ENCODE measurements around the gene IL17RE. TPM values are rescaled to one million over a fixed set of nuclear protein-coding genes. Genes with fewer than 3 reads are reported as not detected.

Gene IL17RE
- total and polyA plus RNA-seq, 9 of the 15 experiments (the other 6 are each of a cell fraction or from before 2014, with no cell fraction given), result 0.32 to 1.9 (median 0.51) TPM; not detected in 4

- Histone ChIP-seq H3K4me1 (replicated peaks in 1 of 2; ENCODE audit: control insufficient read depth in 2 of 2, insufficient read depth in 2 of 2, low read length in 2 of 2) (peaks cover 21 to 35% of the 10 kb centered on the region in 2 experiments), H3K4me3 (no peak overlapping the region), H3K9ac (ENCODE audit: insufficient read depth in 1 of 2, low read depth in 2 of 2, low read length in 2 of 2) (no peak overlapping the region), H4K20me1 (replicated peaks; ENCODE audit: control insufficient read depth, insufficient read depth, low read length) (no peaks in the 10 kb centered on the region), H3K9me3 (replicated peaks; ENCODE audit: control insufficient read depth, insufficient read depth, low read depth, low read length) (no peaks in the 10 kb centered on the region), H3K27me3 (ENCODE audit: control insufficient read depth in 2 of 2, insufficient read depth in 2 of 2, low read length in 2 of 2) (no peaks in the 10 kb centered on the region), H3K79me2 (ENCODE audit: control insufficient read depth, insufficient read depth, low read length) (peaks cover 22% of the 10 kb centered on the region), H3K9me1 (ENCODE audit: control insufficient read depth, insufficient read depth, low read length) (no peaks in the 10 kb centered on the region), H3K4me2 (ENCODE audit: insufficient read depth, low read length) (no peak overlapping the region; the same call in 1 of the 2 replicates), H2AFZ (ENCODE audit: low read depth, low read length) (0 out of 2 replicates have a peak overlapping the region, but pooled peaks have one; percentile 1), H3K36me3 (ENCODE audit: control insufficient read depth, insufficient read depth, low read length) (peaks cover 9% of the 10 kb centered on the region), H3K27ac (ENCODE audit: extremely low read depth, low read depth, low read length) (no peak overlapping the region)
- DNase-seq (ENCODE audit: extremely low read depth in 1 of 4, low spot score in 3 of 4) (no peak), FAIRE-seq (no peak), ATAC-seq (no peak)
- ChIA-PET POLR2A (interaction anchor here (1.1 kb wide), 1 partner anchor 45 kb away, joined by 5 read pairs; no protein-coding TSS in a partner anchor), CTCF (ENCODE audit: low intra/inter-chr PET ratio) (no interaction called here)
- in situ Hi-C loops (cut with MboI) (no loop called here), intact Hi-C loops (cut with micrococcal nuclease) (no loop called here)
- WGBS (ENCODE audit: insufficient coverage, low coverage, missing lambda C conversion rate), result 28% methylated on average over 5 of the region's 5 CpGs
- BruUV-seq (replicated peaks), result no TSS peak
- peak; percentile 39; the same call in 1 of the 2 replicates for TF ChIP-seq BHLHE40 (IDR thresholded peaks at IDR 0.05; ENCODE audit: low read length)
- peak; percentile 19; the same call in 1 of the 2 replicates for TF ChIP-seq TCF3 (CRISPR knock-in tag; IDR thresholded peaks at IDR 0.05)
- no peak for TF ChIP-seq NFATC3 (IDR thresholded peaks at IDR 0.05)
- no peak for TF ChIP-seq ATF4 (CRISPR knock-in tag; IDR thresholded peaks at IDR 0.05)
- no peak for TF ChIP-seq TBP (optimal IDR thresholded peaks at IDR 0.05; ENCODE audit: low read depth, low read length)
- TF ChIP-seq SPI1 (IDR thresholded peaks at IDR 0.05; ENCODE audit: borderline replicate concordance, low read depth, low read length), result peak; percentile 97
- TF ChIP-seq TAL1 (IDR thresholded peaks at IDR 0.05), result no peak
- peak; percentile 64; the same call in 1 of the 2 replicates for TF ChIP-seq BCOR (IDR thresholded peaks at IDR 0.05)
- TF ChIP-seq RBBP5 (IDR thresholded peaks at IDR 0.05; ENCODE audit: borderline replicate concordance, insufficient read depth, low read length, poor library complexity, severe bottlenecking), result no peak
- TF ChIP-seq ZNF589 (CRISPR knock-in tag; IDR thresholded peaks at IDR 0.05; ENCODE audit: low read depth), result no peak
- no peak for TF ChIP-seq TCF7 (IDR thresholded peaks at IDR 0.05; ENCODE audit: borderline replicate concordance)
- TF ChIP-seq NR2C2 (CRISPR knock-in tag; IDR thresholded peaks at IDR 0.05), result no peak
- TF ChIP-seq NR2C2 (tag; IDR thresholded peaks at IDR 0.05), result no peak
- no peak for TF ChIP-seq STAG1 (CRISPR knock-in tag; IDR thresholded peaks at IDR 0.05; ENCODE audit: borderline replicate concordance)
- TF ChIP-seq BCLAF1 (IDR thresholded peaks at IDR 0.05; ENCODE audit: borderline replicate concordance in 1 of 2, control insufficient read depth in 1 of 2, low read depth in 2 of 2, low read length in 1 of 2), result no peak
- TF ChIP-seq TFE3 (CRISPR knock-in tag; IDR thresholded peaks at IDR 0.05), result no peak
- TF ChIP-seq SOX6 (IDR thresholded peaks at IDR 0.05), result peak; percentile 45; the same call in 1 of the 2 replicates
- peak; percentile 77 for TF ChIP-seq ZFP36 (IDR thresholded peaks at IDR 0.05; ENCODE audit: low read depth, low read length, partially characterized antibody)
- TF ChIP-seq NCOA4 (IDR thresholded peaks at IDR 0.05; ENCODE audit: partially characterized antibody), result no peak
Measured at GRCh38 chr3:9887480-9887879, 15.2 kb upstream of the IL17RE start.

Measured in K562 (cell line).